ENCODE measurements around the gene MSANTD1.
A peak's percentile ranks its signal among the peaks of the same experiment; 100 is the strongest.

The MSANTD1 gene

DNA sequence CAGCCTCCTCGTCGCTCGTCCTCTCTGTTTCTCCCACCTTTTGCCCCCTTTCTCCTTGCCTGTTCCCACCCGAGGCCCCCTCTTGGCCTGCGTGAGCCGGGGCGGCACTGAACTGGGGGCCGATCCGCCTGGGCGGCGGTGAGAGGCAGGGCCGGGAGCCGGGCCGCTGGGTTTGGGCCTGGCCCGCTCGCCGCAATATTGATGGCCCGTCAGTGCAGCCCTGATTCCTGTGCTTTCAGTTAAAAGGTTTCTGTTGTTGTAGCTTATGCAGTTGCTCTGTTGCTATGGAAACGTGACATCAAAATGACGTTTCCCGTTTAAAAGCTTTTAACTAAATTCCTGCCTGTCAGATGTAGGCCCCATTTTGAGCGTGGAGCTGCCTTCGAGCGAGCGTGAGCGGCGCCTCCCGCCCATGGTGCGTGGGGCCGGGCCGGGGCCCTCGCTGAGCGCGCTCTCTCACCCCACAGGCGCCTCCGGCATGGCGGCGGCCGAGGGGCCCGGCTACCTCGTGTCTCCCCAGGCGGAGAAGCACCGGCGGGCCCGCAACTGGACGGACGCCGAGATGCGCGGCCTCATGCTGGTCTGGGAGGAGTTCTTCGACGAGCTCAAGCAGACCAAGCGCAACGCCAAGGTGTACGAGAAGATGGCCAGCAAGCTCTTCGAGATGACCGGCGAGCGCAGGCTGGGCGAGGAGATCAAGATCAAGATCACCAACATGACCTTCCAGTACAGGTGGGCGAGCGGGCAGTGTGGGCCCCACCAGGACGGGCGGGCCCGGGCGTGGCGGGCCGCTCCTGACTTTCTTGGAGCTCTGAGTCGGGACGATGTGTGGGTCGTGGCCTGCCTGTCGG is at the start of gene MSANTD1:
TSS of gene MSANTD1 (plus strand) at position 349 of the 851 bp plus-strand sequence. CDS start at position 413, 64 bp downstream.
- DNase-seq, result peak; percentile 40

GRCh38 chr4:3199653-3200422 is 49.1 kb upstream of the MSANTD1 start:
- DNase-seq, result peak; percentile 40

- DNase-seq, result no peak
These were observed 48.4 kb upstream of the MSANTD1 start for GRCh38 chr4:3200423-3201090.

GRCh38 chr4:3201718-3202702 is 46.9 kb upstream of the MSANTD1 start:
- DNase-seq, result peak; percentile 39

DNA sequence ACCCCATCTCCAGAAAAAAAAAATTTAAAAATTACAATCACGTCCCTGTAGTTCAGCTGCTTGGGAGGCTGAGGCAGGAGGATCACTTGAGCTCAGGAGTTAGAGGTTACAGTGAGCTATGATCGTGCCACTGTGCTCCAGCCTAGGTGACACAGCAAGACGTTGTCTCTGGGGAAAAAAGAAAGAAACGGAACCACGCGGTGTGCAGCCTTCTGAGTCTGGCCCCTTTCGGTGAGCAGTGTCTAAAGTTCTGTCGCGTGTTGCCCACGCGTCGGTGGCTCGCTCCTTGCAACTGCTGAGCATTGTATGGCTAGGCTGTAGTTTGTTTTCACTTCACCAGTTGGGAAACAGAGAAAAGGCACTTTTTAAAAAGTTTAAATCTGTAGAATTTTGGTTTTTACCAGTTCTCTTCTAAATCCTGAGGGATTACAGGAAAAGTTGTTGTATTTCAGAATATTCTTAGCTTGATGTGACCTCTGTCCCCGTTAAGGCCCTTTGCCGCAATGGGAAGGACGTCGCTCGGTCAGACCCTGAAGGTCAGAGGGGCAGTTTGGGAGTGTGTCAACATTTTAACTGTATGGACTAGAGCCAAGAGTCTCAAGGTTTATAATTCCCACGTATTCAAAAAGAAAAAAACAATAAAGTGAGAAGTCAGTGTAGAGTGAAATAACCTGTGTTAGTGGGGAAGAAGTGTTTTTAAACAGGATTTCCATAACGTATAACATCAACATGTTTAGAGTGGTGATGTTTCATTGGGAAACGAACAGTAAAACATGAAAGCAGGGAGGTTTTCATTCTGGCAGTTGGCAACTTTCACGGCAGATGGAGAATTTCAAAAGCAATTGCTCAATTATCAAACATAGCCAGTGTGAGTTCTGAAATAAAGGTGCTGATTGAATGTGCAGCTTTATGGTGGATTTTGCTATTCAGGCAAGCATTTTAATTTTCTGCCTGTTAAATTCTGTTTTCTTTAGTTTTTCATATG is 45.8 kb upstream of the MSANTD1 start:
- no peak for DNase-seq

GRCh38 chr4:3203971-3204431 is 45.0 kb upstream of the MSANTD1 start:
- peak; percentile 38 for DNase-seq

DNA sequence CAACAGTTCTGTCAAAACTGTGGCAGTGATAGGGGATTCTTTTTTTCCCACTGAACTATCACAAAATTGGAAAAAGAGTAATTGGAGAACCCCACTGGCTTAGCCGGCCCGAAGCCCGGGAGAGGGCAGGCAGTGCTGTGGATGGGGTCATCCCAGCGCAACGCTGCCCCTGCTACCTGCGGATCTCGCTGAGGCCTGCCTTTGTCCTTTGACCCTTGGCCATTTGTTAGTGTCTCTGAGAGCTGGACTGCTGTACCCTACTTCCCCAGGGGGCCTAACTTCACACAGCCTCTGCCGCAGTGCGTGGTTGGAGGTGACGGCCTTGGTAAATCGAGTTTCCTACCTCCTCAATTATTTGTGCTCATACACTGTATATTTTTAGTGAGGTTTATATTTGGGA is 43.0 kb upstream of the MSANTD1 start:
- no peak for DNase-seq

GRCh38 chr4:3206439-3207100 is 42.4 kb upstream of the MSANTD1 start:
- DNase-seq, result no peak

GRCh38 chr4:3207531-3208037 is 41.4 kb upstream of the MSANTD1 start:
- peak; percentile 24 for DNase-seq

DNA sequence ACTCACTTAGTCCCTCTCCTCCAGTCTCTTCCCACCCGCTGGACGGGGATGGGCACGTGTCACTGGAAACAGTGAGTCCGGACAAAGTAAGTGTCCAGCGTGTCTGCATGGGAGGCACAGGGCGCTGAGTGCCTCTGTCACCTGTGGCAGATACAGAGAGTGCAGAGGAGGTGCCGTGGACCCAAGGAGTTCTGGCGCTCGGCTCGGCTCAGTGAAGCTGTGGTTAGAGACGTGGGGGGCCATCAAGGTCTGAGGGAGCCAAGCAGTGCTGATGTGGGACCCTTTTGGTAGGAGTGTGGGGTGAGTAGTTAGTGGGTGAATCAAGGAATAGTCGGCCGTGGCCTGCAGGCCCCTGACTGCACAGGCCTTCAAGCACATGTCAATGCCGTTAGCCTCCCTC is 40.1 kb upstream of the MSANTD1 start:
- DNase-seq, result no peak

GRCh38 chr4:3209551-3210325 is 39.2 kb upstream of the MSANTD1 start:
- no peak for DNase-seq

GRCh38 chr4:3210467-3210866 is 38.5 kb upstream of the MSANTD1 start:
- DNase-seq, result no peak

- DNase-seq, result no peak
These were observed 37.1 kb upstream of the MSANTD1 start for GRCh38 chr4:3211866-3212265.

DNA sequence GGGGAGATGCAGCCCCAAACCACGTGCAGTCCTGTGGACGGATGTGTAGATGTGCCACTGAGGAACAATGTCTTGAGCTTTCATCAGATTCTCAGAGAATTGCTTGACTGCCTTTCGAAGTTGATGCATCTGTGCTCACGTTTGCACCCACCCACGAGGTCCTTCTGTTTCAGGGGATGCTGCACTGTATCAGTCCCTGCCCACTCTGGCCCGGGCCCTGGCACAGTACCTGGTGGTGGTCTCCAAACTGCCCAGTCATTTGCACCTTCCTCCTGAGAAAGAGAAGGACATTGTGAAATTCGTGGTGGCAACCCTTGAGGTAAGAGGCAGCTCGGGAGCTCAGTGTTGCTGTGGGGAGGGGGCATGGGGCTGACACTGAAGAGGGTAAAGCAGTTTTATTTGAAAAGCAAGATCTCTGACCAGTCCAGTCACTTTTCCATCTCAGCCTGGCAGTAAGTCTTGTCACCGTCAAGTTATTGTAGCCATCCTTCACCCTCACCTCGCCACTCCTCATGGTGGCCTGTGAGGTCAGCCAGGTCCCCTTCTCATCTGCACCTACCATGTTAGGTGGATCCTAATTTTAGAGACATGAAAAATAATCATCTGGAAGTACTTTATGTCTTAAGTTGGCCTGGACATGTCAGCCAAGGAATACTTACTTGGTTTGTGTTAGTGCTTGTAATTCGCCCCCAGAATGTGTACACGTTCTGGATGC is 36.4 kb upstream of the MSANTD1 start:
- no peak for DNase-seq

DNA sequence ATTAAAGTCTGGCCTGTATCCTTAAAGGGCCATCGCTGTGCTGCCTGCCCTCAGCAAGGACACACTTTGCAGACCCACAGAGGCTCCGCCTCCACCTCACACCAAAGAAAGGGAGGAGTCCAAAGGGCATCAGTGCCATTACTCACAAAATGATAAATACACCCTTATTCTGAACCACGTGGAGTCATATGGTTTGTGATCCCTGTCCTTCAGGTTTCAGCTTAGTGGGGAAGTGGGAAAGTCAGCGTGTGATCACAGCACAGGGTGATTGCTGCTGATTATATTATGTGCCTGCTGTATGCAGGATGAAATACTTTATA is 35.9 kb upstream of the MSANTD1 start:
- no peak for DNase-seq

DNA sequence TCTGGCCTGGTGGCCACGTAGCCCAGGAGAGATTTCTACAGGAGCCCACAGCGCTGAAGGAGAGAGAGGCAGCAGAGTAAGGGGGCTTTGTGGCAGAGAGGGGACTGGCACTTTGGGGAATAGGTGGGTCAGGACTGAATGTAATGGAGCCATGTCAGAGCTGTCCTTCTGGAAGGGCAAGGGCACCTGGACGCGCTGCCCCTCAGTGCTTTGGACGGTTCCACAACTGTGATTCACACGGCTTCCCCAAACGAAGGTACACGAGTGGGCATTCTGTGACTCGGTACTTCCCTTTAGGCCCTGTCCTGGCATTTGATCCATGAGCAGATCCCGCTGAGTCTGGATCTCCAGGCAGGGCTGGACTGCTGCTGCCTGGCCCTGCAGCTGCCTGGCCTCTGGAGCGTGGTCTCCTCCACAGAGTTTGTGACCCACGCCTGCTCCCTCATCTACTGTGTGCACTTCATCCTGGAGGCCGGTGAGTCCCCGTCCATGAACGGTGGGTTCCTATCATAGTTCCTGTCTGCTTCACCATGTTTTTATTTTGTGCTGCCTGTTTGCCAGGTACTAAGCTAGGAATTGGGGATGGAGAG is 35.2 kb upstream of the MSANTD1 start:
- no peak for DNase-seq

- DNase-seq, result no peak
These were observed 33.7 kb upstream of the MSANTD1 start for GRCh38 chr4:3215256-3215655.

- no peak for DNase-seq
These were observed 33.2 kb upstream of the MSANTD1 start for GRCh38 chr4:3215733-3216132.
